A673 (cell line): ENCODE results near the gene MTR. TPM values are rescaled to one million over a fixed set of nuclear protein-coding genes. Genes with fewer than 3 reads are reported as not detected.
A peak's percentile ranks its signal among the peaks of the same experiment; 100 is the strongest.

Source experiments
- Bru-seq: library from RNA; stranded (reverse); fragments of 400-500 nt; gene quantifications from one replicate; lab custom pipeline; 2021; lab: Mats Ljungman, UMichigan
- BruChase-seq, 2 experiments: library from RNA; stranded (reverse); fragments of 400-500 nt; gene quantifications; one replicate each; lab custom pipeline; 2021; lab: Mats Ljungman, UMichigan
- BruUV-seq: library from RNA; stranded (reverse); fragments of 400-500 nt; replicated peaks from 2 replicates; lab custom pipeline; 2021; lab: Mats Ljungman, UMichigan
- CTCF ChIA-PET: fragments of 300-600 bp; sonication (Branson Sonifier 250); formaldehyde crosslinking; loops from one replicate; lab custom pipeline; 2022; ENCODE audit warnings: antibody characterized with exemption; lab: Charles Lee
- POLR2A ChIA-PET: fragments of 300-600 bp; sonication (Branson Sonifier 250); formaldehyde crosslinking; loops from one replicate; lab custom pipeline; 2022; ENCODE audit warnings: antibody characterized with exemption; ENCODE audit not compliant: low non-redundant PET; lab: Charles Lee
- DNase-seq: peaks from one replicate; pipeline ENCODE4 v3.0.0-alpha.2; 2015; ENCODE audit warnings: low spot score
- H3K27ac ChIP-seq: fragments of 200-600 bp; sonication (generic); 2 replicates; pipeline ENCODE4 v1.5.1; 2016; ENCODE audit warnings: mixed run types, low read depth, mild to moderate bottlenecking, mixed read lengths, antibody characterized with exemption, low read length; ENCODE audit not compliant: poor library complexity, severe bottlenecking
- H3K27me3 ChIP-seq: fragments of 200-600 bp; sonication (generic); replicated peaks from 2 replicates; pipeline ENCODE4 v1.6.1; 2017; ENCODE audit warnings: mixed run types, low read depth, mild to moderate bottlenecking, mixed read lengths, antibody characterized with exemption, low read length; ENCODE audit not compliant: insufficient read depth, poor library complexity
- H3K36me3 ChIP-seq: fragments of 200-600 bp; sonication (generic); 2 replicates; pipeline ENCODE4 v1.6.1; 2016; ENCODE audit warnings: mixed run types, mild to moderate bottlenecking, mixed read lengths, antibody characterized with exemption, low read length; ENCODE audit not compliant: insufficient read depth, poor library complexity, severe bottlenecking
- H3K4me1 ChIP-seq: fragments of 200-600 bp; sonication (generic); 2 replicates; pipeline ENCODE4 v1.6.1; 2017; ENCODE audit warnings: mixed run types, mild to moderate bottlenecking, mixed read lengths, antibody characterized with exemption, low read length; ENCODE audit not compliant: insufficient read depth, poor library complexity, severe bottlenecking
- H3K4me3 ChIP-seq: fragments of 200-600 bp; sonication (generic); 2 replicates; pipeline ENCODE4 v1.5.1; 2016; ENCODE audit warnings: low read depth, mixed run types, mild to moderate bottlenecking, mixed read lengths, low read length; ENCODE audit not compliant: poor library complexity, severe bottlenecking
- H3K9me3 ChIP-seq: fragments of 200-600 bp; sonication (generic); 2 replicates; pipeline ENCODE4 v1.6.1; 2016; ENCODE audit warnings: mixed run types, low read depth, mild to moderate bottlenecking, mixed read lengths, antibody characterized with exemption, low read length; ENCODE audit not compliant: poor library complexity, severe bottlenecking
- CTCF ChIP-seq: fragments of 300-800, 200-600 bp; sonication (generic); conservative IDR thresholded peaks from 2 replicates; pipeline ENCODE4 v1.5.1; 2017; ENCODE audit warnings: low read depth, mild to moderate bottlenecking, antibody characterized with exemption, low read length, moderate library complexity, mixed read lengths
- EZH2 ChIP-seq: fragments of 200-600 bp; sonication (generic); IDR thresholded peaks from 2 replicates; pipeline ENCODE4 v1.6.1; 2017; ENCODE audit warnings: borderline replicate concordance, low read depth, mild to moderate bottlenecking, mixed read lengths, antibody characterized with exemption, low read length; ENCODE audit not compliant: poor library complexity, severe bottlenecking
- intact Hi-C: fragments of 100-400 bp; cut with micrococcal nuclease; formaldehyde crosslinking; loops from one replicate; pipeline ENCODE4 v1.10.0; 2022; ENCODE audit not compliant: unreplicated experiment
- long read RNA-seq: library from polyadenylated mRNA; stranded (forward); transcript quantifications from one replicate; pipeline ENCODE4 v2.0.0, GENCODE V29; 2022
- total RNA-seq: library from RNA; stranded (reverse); gene quantifications from 2 replicates; pipeline ENCODE4 v1.2.3, GENCODE V29; 2021

The MTR gene
- total RNA-seq (36.0 and 40.8 TPM in 2 replicates), Bru-seq, nascent RNA (percentile 83 among the genes with signal in this experiment), BruChase-seq, experiment 1, labeled RNA remaining after a 2-hour chase (percentile 88 among the genes with signal in this experiment), BruChase-seq, experiment 2, labeled RNA remaining after a 6-hour chase (percentile 83 among the genes with signal in this experiment)
- long read RNA-seq, full-length matches to known transcripts, result 2 of 43 reads
- long read RNA-seq, partial matches to known transcripts, result 3 of 43 reads
- long read RNA-seq, other reads (novel, unspliced or antisense), result 38 of 43 reads

GRCh38 chr1:236795035-236795756 is at the start of gene MTR:
Gene MTR (plus strand): TSS chr1:236795292. CDS start chr1:236795704, 412 bp downstream.
- Histone ChIP-seq H3K27ac (peak within 1 kb of the TSS; percentile 87), H3K36me3 (no peaks in the 10 kb centered on the region), H3K4me3 (peak within 1 kb of the TSS; percentile 82), H3K27me3 (no peaks in the 10 kb centered on the region), H3K4me1 (no peaks in the 10 kb centered on the region), H3K9me3 (no peaks in the 10 kb centered on the region)
- no peak for TF ChIP-seq EZH2
- DNase-seq, result peak; percentile 98
- ChIA-PET CTCF (no interaction called here), POLR2A (interaction anchor here (0.6 kb wide), 1 partner anchor 928 kb away, joined by 3 read pairs; no protein-coding TSS in a partner anchor)
- intact Hi-C loops, result no loop called here
- BruUV-seq, result no TSS peak

GRCh38 chr1:236746785-236747184 is 48.3 kb upstream of the MTR start:
- Histone ChIP-seq H3K9me3 (no peaks in the 10 kb centered on the region), H3K36me3 (peaks cover 76% of the 10 kb centered on the region), H3K27me3 (no peaks in the 10 kb centered on the region), H3K27ac (no peak overlapping the region), H3K4me3 (no peak overlapping the region), H3K4me1 (no peaks in the 10 kb centered on the region)
- CTCF ChIA-PET, result no interaction called here
- no peak for DNase-seq
- POLR2A ChIA-PET, result no interaction called here
- intact Hi-C loops, result no loop called here
- no peak for TF ChIP-seq EZH2
- TF ChIP-seq CTCF, result no peak
- BruUV-seq, result no TSS peak

GRCh38 chr1:236747311-236747985 is 47.6 kb upstream of the MTR start:
- no peak overlapping the region for H3K27ac ChIP-seq
- BruUV-seq, result no TSS peak
- no peaks in the 10 kb centered on the region for H3K4me1 ChIP-seq
- intact Hi-C loops, result no loop called here
- no peak overlapping the region for H3K4me3 ChIP-seq
- TF ChIP-seq EZH2, result no peak
- TF ChIP-seq CTCF, result no peak
- ChIA-PET CTCF (no interaction called here), POLR2A (no interaction called here)
- peaks cover 76% of the 10 kb centered on the region for H3K36me3 ChIP-seq
- no peaks in the 10 kb centered on the region for H3K27me3 ChIP-seq
- H3K9me3 ChIP-seq, result no peaks in the 10 kb centered on the region
- DNase-seq, result no peak
